ENCODE measurements around the gene ATP5F1D. TPM values are rescaled to one million over a fixed set of nuclear protein-coding genes. Genes with fewer than 3 reads are reported as not detected.
A peak's percentile ranks its signal among the peaks of the same experiment; 100 is the strongest.

ATP5F1D gene
- total RNA-seq, 1 experiment from 2014 or later, result 179 TPM

DNA sequence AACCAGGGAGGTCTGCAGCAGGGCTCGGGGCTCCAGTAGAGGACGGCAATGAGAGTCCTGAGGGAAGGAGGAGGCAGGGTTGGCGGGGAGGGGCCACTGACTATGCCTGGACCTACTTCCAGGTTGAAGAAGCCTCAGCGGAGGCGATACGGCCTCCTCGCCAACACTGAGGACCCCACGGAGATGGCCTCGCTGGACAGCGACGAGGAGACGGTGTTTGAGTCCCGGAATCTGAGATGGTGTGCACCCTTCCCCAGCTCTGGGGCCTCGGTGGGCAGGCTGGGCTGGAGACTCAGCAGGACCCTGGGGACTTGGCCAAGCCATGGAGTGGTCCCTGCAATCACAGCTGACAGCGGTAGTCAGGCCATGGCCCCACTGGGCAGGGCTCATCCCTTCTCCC is 35.5 kb downstream of the ATP5F1D start:
- H3K36me3 Mint-ChIP-seq (ENCODE audit: insufficient read depth in 1 of 3, low read depth in 3 of 3), result peaks cover 18 to 59% (median 37%) of the 10 kb centered on the region in 3 experiments
- no peak overlapping the region for H3K27ac Mint-ChIP-seq
- H3K9me3 Mint-ChIP-seq, result no peaks in the 10 kb centered on the region
- Histone ChIP-seq H3K9me3 (ENCODE audit: control insufficient read depth, low read depth, low read length) (no peaks in the 10 kb centered on the region), H4K5ac (ENCODE audit: insufficient read length, low read depth, low read length) (no peak overlapping the region), H3K9ac (ENCODE audit: extremely low read depth, insufficient read length, low read length) (no peak overlapping the region), H3K79me1 (ENCODE audit: insufficient read depth, low read depth, low read length, poor library complexity, severe bottlenecking) (no peaks in the 10 kb centered on the region), H2BK120ac (ENCODE audit: low read depth, low read length, poor library complexity, severe bottlenecking) (no peak overlapping the region), H3K79me2 (ENCODE audit: insufficient read depth, low read length) (no peaks in the 10 kb centered on the region), H2AFZ (ENCODE audit: low read length) (no peak overlapping the region), H3K4me2 (ENCODE audit: insufficient read depth, insufficient read length, low read length) (no peak overlapping the region), H4K20me1 (ENCODE audit: control insufficient read depth, insufficient read depth, insufficient read length) (no peaks in the 10 kb centered on the region), H2BK20ac (ENCODE audit: low read depth, low read length, poor library complexity, severe bottlenecking) (no peak overlapping the region), H3K27me3 (ENCODE audit: insufficient read depth, low read length) (no peaks in the 10 kb centered on the region), H3K14ac (ENCODE audit: insufficient read depth, low read length) (no peak overlapping the region), H3K23ac (ENCODE audit: insufficient read length, low read depth, low read length) (no peak overlapping the region), H2BK5ac (ENCODE audit: insufficient read length, low read length) (no peak overlapping the region), H3K18ac (ENCODE audit: insufficient read length, low read depth, low read length) (no peak overlapping the region), H2BK15ac (ENCODE audit: low read depth, low read length) (no peak overlapping the region), H3K56ac (ENCODE audit: insufficient read length, low read depth, low read length) (no peak overlapping the region), H4K91ac (ENCODE audit: insufficient read length, low read depth, low read length) (no peak overlapping the region), H3K27ac (ENCODE audit: insufficient read length, low read depth, low read length) (no peak overlapping the region), H2AK5ac (ENCODE audit: insufficient read length, low read length) (no peak overlapping the region), H3T11ph (ENCODE audit: low read length) (no peak overlapping the region), H4K8ac (replicated peaks; ENCODE audit: insufficient read length, low read depth, low read length) (no peak overlapping the region), H3K23me2 (ENCODE audit: insufficient read length, low read depth, low read length, poor library complexity, severe bottlenecking) (peaks cover 9% of the 10 kb centered on the region), H2BK12ac (ENCODE audit: insufficient read length, low read depth, low read length) (no peak overlapping the region), H3K4ac (ENCODE audit: low read depth, low read length) (no peak overlapping the region), H3K4me1 (ENCODE audit: insufficient read depth, low read length) (no peaks in the 10 kb centered on the region)
- WGBS (ENCODE audit: extremely low coverage, insufficient read length, low lambda C conversion rate), result no CpG with 5 or more reads among the region's 15 CpGs
- H3K4me3 Mint-ChIP-seq, result peak overlapping the region; percentile 71 to 87
- TF ChIP-seq, protein P1, sequence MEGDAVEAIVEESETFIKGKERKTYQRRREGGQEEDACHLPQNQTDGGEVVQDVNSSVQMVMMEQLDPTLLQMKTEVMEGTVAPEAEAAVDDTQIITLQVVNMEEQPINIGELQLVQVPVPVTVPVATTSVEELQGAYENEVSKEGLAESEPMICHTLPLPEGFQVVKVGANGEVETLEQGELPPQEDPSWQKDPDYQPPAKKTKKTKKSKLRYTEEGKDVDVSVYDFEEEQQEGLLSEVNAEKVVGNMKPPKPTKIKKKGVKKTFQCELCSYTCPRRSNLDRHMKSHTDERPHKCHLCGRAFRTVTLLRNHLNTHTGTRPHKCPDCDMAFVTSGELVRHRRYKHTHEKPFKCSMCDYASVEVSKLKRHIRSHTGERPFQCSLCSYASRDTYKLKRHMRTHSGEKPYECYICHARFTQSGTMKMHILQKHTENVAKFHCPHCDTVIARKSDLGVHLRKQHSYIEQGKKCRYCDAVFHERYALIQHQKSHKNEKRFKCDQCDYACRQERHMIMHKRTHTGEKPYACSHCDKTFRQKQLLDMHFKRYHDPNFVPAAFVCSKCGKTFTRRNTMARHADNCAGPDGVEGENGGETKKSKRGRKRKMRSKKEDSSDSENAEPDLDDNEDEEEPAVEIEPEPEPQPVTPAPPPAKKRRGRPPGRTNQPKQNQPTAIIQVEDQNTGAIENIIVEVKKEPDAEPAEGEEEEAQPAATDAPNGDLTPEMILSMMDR (conservative IDR thresholded peaks at IDR 0.05), result no peak
- peaks cover 23 to 27% of the 10 kb centered on the region in 2 experiments for H3K4me1 Mint-ChIP-seq
- DNase-seq, result no peak
- no peaks in the 10 kb centered on the region; the same call in 1 of the 2 replicates for H3K27me3 Mint-ChIP-seq (ENCODE audit: low read depth)

Data from H9 (cell line).